Astrocyte (in vitro differentiated cells and primary cell): ENCODE measurements around the gene MAPK10.

Source experiments
- CTCF ChIP-seq: IDR thresholded peaks from 2 replicates; pipeline ENCODE4 v1.5.1; 2011; ENCODE audit warnings: low read depth, mild to moderate bottlenecking, inconsistent platforms, low read length, moderate library complexity; ENCODE audit not compliant: insufficient read depth
- EZH2 ChIP-seq: IDR thresholded peaks from 2 replicates; pipeline ENCODE4 v1.6.1; 2012; ENCODE audit warnings: mild to moderate bottlenecking, low read length, inconsistent platforms; ENCODE audit not compliant: insufficient read depth

GRCh38 chr4:86283371-86283770, 76.5 kb downstream of the MAPK10 start:
- no peak for TF ChIP-seq CTCF
- no peak for TF ChIP-seq EZH2
